GM23248 (cell line): ENCODE results near the gene CDC34. TPM values are rescaled to one million over a fixed set of nuclear protein-coding genes. Genes with fewer than 3 reads are reported as not detected.

Experiments used
- DNase-seq: peaks from one replicate; pipeline ENCODE4 v3.0.0-alpha.2; 2015
- H2AFZ ChIP-seq: fragments of 200-600 bp; sonication (generic); 2 replicates; pipeline ENCODE4 v1.6.1; 2016; ENCODE audit warnings: antibody characterized with exemption
- H3F3A ChIP-seq: fragments of 200-600 bp; sonication (generic); 2 replicates; pipeline ENCODE4 v1.6.1; 2016; ENCODE audit warnings: mild to moderate bottlenecking, antibody characterized with exemption, mixed run types; ENCODE audit not compliant: insufficient read depth
- H3K27ac ChIP-seq: fragments of 200-600 bp; sonication (generic); 2 replicates; pipeline ENCODE4 v1.5.1; 2016; ENCODE audit warnings: mild to moderate bottlenecking
- H3K27me3 ChIP-seq: fragments of 200-600 bp; sonication (generic); replicated peaks from 2 replicates; pipeline ENCODE4 v1.6.1; 2016; ENCODE audit warnings: mild to moderate bottlenecking; ENCODE audit not compliant: insufficient read depth
- H3K36me3 ChIP-seq: fragments of 200-600 bp; sonication (generic); 2 replicates; pipeline ENCODE4 v1.6.1; 2016; ENCODE audit warnings: low read depth, mild to moderate bottlenecking
- H3K4me1 ChIP-seq: fragments of 200-600 bp; sonication (generic); 2 replicates; pipeline ENCODE4 v1.6.1; 2016; ENCODE audit warnings: mild to moderate bottlenecking; ENCODE audit not compliant: insufficient read depth
- H3K4me2 ChIP-seq: fragments of 200-600 bp; sonication (generic); one replicate; pipeline ENCODE4 v1.6.1; 2016; ENCODE audit warnings: mild to moderate bottlenecking; ENCODE audit not compliant: unreplicated experiment
- H3K4me3 ChIP-seq: fragments of 200-600 bp; sonication (generic); 2 replicates; pipeline ENCODE4 v1.5.1; 2016; ENCODE audit warnings: mild to moderate bottlenecking
- H3K79me2 ChIP-seq: fragments of 200-600 bp; sonication (generic); 2 replicates; pipeline ENCODE4 v1.6.1; 2016; ENCODE audit warnings: mild to moderate bottlenecking; ENCODE audit not compliant: insufficient read depth
- H3K9ac ChIP-seq: fragments of 200-600 bp; sonication (generic); 2 replicates; pipeline ENCODE4 v1.6.1; 2016; ENCODE audit warnings: mild to moderate bottlenecking
- H3K9me2 ChIP-seq: fragments of 200-600 bp; sonication (generic); 2 replicates; pipeline ENCODE4 v1.6.1; 2016; ENCODE audit warnings: mixed run types, mild to moderate bottlenecking, moderate library complexity; ENCODE audit not compliant: insufficient read depth
- H3K9me3 ChIP-seq: fragments of 200-600 bp; sonication (generic); one replicate; pipeline ENCODE4 v1.6.1; 2017; ENCODE audit warnings: low read depth
- H4K20me1 ChIP-seq: fragments of 200-600 bp; sonication (generic); 2 replicates; pipeline ENCODE4 v1.6.0; 2016; ENCODE audit not compliant: insufficient read depth
- EZH2 ChIP-seq: fragments of 200-600 bp; sonication (generic); IDR thresholded peaks from 2 replicates; pipeline ENCODE4 v1.6.1; 2018; ENCODE audit warnings: antibody characterized with exemption, mild to moderate bottlenecking; ENCODE audit not compliant: insufficient read depth, poor library complexity, severe bottlenecking
- EZH2phosphoT487 ChIP-seq: fragments of 200-600 bp; sonication (generic); IDR thresholded peaks from 2 replicates; pipeline ENCODE4 v1.6.1; 2018; ENCODE audit warnings: antibody characterized with exemption, moderate library complexity, mild to moderate bottlenecking, low read depth; ENCODE audit not compliant: insufficient read depth
- WGBS, 2 experiments: methylation state at CpG; one replicate each; pipeline ENCODE4 v1.1.6; 2015 to 2017; ENCODE audit warnings: low lambda C conversion rate in 2 of 2, low coverage in 1 of 2; ENCODE audit errors: missing lambda C conversion rate in 2 of 2; 5-methylcytosine and 5-hydroxymethylcytosine counted together
- in situ Hi-C: fragments of 300-500 bp; cut with MboI; formaldehyde crosslinking; loops from 2 replicates; pipeline ENCODE4 v1.15.0; 2020
- polyA plus RNA-seq: library from polyadenylated mRNA; unstranded; fragments of >200 nt; fragmentation: Nextera tagmentation; extraction: Ambion mirVana; gene quantifications from 2 replicates; pipeline ENCODE4 v1.2.1, GENCODE V29; 2016
- total RNA-seq: library from RNA; depleted of rRNA; stranded (reverse); fragments of >200 nt; shearing (Covaris generic); gene quantifications from 2 replicates; pipeline ENCODE4 v1.2.3, GENCODE V29; 2014

CDC34 gene
- total and polyA plus RNA-seq, 2 experiments from 2014 or later = 46.4 to 50.8 TPM

- H4K20me1 ChIP-seq = no peaks in the 10 kb centered on the region
- H3K9ac ChIP-seq = no peak overlapping the region
- DNase-seq = no peak
- H3K9me3 ChIP-seq = no peaks in the 10 kb centered on the region
- H3F3A ChIP-seq = no peaks in the 10 kb centered on the region
- H3K4me3 ChIP-seq = no peak overlapping the region
- H3K4me2 ChIP-seq = no peak overlapping the region
- in situ Hi-C loops = no loop called here
- H3K79me2 ChIP-seq = no peaks in the 10 kb centered on the region
- H2AFZ ChIP-seq = no peak overlapping the region
- H3K36me3 ChIP-seq = no peaks in the 10 kb centered on the region
- no peaks in the 10 kb centered on the region for H3K9me2 ChIP-seq
- no peak for TF ChIP-seq EZH2phosphoT487
- no peak for TF ChIP-seq EZH2
- no peaks in the 10 kb centered on the region for H3K4me1 ChIP-seq
- 73 to 80% methylated on average over 19 to 26 of the region's 26 CpGs for WGBS, 2 experiments
- no peak overlapping the region for H3K27ac ChIP-seq
- no peaks in the 10 kb centered on the region for H3K27me3 ChIP-seq
These were observed 16.5 kb downstream of the CDC34 start for GRCh38 chr19:547836-548720.

- 69 to 76% methylated on average over 33 to 47 of the region's 52 CpGs for WGBS, 2 experiments
- H3K9me2 ChIP-seq = no peaks in the 10 kb centered on the region
- no peak overlapping the region for H3K9ac ChIP-seq
- H4K20me1 ChIP-seq = no peaks in the 10 kb centered on the region
- H3K4me2 ChIP-seq = no peak overlapping the region
- no peak for DNase-seq
- H3K4me1 ChIP-seq = no peaks in the 10 kb centered on the region
- TF ChIP-seq EZH2 = no peak
- TF ChIP-seq EZH2phosphoT487 = no peak
- H3K79me2 ChIP-seq = no peaks in the 10 kb centered on the region
- no peaks in the 10 kb centered on the region for H3K36me3 ChIP-seq
- no peak overlapping the region for H3K4me3 ChIP-seq
- in situ Hi-C loops = no loop called here
- H2AFZ ChIP-seq = no peak overlapping the region
- no peaks in the 10 kb centered on the region for H3F3A ChIP-seq
- no peaks in the 10 kb centered on the region for H3K27me3 ChIP-seq
- H3K27ac ChIP-seq = no peak overlapping the region
- no peaks in the 10 kb centered on the region for H3K9me3 ChIP-seq
These were observed 17.6 kb downstream of the CDC34 start for GRCh38 chr19:548886-549830.

GRCh38 chr19:554817-555216 is 23.3 kb downstream of the CDC34 start:
- no peaks in the 10 kb centered on the region for H3F3A ChIP-seq
- no peaks in the 10 kb centered on the region for H3K79me2 ChIP-seq
- in situ Hi-C loops = no loop called here
- no peak overlapping the region for H3K4me3 ChIP-seq
- H3K36me3 ChIP-seq = no peaks in the 10 kb centered on the region
- no peaks in the 10 kb centered on the region for H3K9me2 ChIP-seq
- no peak overlapping the region for H3K9ac ChIP-seq
- TF ChIP-seq EZH2phosphoT487 (no peak), EZH2 (no peak)
- 70% methylated on average over 19 to 20 of the region's 20 CpGs for WGBS, 2 experiments
- no peaks in the 10 kb centered on the region for H3K27me3 ChIP-seq
- H3K4me2 ChIP-seq = no peak overlapping the region
- H3K4me1 ChIP-seq = no peaks in the 10 kb centered on the region
- no peaks in the 10 kb centered on the region for H3K9me3 ChIP-seq
- no peak overlapping the region for H2AFZ ChIP-seq
- no peak for DNase-seq
- no peak overlapping the region for H3K27ac ChIP-seq
- no peaks in the 10 kb centered on the region for H4K20me1 ChIP-seq

GRCh38 chr19:555474-555808 is 23.9 kb downstream of the CDC34 start:
- Histone ChIP-seq H3K9me3 (no peaks in the 10 kb centered on the region), H3K4me1 (no peaks in the 10 kb centered on the region), H3K27me3 (no peaks in the 10 kb centered on the region), H2AFZ (no peak overlapping the region), H3K36me3 (no peaks in the 10 kb centered on the region), H3K9me2 (no peaks in the 10 kb centered on the region), H3K9ac (no peak overlapping the region), H3K27ac (no peak overlapping the region), H3F3A (no peaks in the 10 kb centered on the region), H3K79me2 (no peaks in the 10 kb centered on the region), H3K4me3 (no peak overlapping the region), H3K4me2 (no peak overlapping the region), H4K20me1 (no peaks in the 10 kb centered on the region)
- no peak for DNase-seq
- 95 to 96% methylated on average over 12 to 14 of the region's 14 CpGs for WGBS, 2 experiments
- in situ Hi-C loops = no loop called here
- no peak for TF ChIP-seq EZH2phosphoT487
- no peak for TF ChIP-seq EZH2
